Measurements from ENCODE around the gene CADPS2. TPM values are rescaled to one million over a fixed set of nuclear protein-coding genes. Genes with fewer than 3 reads are reported as not detected.

The CADPS2 gene
- total RNA-seq, 1 donor from 2014 or later: 4.4 TPM

- no peak for DNase-seq (ENCODE audit: low read depth)
- TF ChIP-seq, protein P1, sequence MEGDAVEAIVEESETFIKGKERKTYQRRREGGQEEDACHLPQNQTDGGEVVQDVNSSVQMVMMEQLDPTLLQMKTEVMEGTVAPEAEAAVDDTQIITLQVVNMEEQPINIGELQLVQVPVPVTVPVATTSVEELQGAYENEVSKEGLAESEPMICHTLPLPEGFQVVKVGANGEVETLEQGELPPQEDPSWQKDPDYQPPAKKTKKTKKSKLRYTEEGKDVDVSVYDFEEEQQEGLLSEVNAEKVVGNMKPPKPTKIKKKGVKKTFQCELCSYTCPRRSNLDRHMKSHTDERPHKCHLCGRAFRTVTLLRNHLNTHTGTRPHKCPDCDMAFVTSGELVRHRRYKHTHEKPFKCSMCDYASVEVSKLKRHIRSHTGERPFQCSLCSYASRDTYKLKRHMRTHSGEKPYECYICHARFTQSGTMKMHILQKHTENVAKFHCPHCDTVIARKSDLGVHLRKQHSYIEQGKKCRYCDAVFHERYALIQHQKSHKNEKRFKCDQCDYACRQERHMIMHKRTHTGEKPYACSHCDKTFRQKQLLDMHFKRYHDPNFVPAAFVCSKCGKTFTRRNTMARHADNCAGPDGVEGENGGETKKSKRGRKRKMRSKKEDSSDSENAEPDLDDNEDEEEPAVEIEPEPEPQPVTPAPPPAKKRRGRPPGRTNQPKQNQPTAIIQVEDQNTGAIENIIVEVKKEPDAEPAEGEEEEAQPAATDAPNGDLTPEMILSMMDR (conservative IDR thresholded peaks at IDR 0.05; ENCODE audit: low read depth, low read length): no peak
- H3K4me3 ChIP-seq (ENCODE audit: low read depth, low read length): no peak overlapping the region
Observed at GRCh38 chr7:122901250-122901649, 15.0 kb upstream of the CADPS2 start.

DNA sequence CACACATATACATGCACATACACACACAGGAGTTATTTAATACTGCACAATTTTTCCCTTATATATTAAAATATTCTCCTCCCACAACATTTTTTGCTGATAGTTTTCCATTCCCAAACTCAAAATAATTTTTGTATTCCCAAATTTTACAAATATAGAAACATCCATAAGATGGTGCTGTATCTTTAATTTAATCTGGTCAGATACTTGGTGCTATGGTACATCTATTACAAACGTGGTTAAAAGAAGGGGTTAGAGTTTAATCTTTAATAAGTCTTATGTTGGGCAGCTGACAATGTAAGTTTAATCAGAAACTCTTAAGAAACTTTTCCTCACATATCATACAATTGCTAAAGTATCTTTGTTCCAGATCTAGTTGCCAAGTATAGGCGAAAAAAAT, 10.2 kb upstream of the CADPS2 start:
- TF ChIP-seq, protein P1 (conservative IDR thresholded peaks at IDR 0.05; ENCODE audit: low read depth, low read length): no peak
- no peak overlapping the region for H3K4me3 ChIP-seq (ENCODE audit: low read depth, low read length)
- no peak for DNase-seq (ENCODE audit: low read depth)

- DNase-seq (ENCODE audit: low read depth): no peak
- TF ChIP-seq, protein P1 (conservative IDR thresholded peaks at IDR 0.05; ENCODE audit: low read depth, low read length): no peak
- no peak overlapping the region for H3K4me3 ChIP-seq (ENCODE audit: low read depth, low read length)
Observed at GRCh38 chr7:122893486-122893885, 7.2 kb upstream of the CADPS2 start.

DNA sequence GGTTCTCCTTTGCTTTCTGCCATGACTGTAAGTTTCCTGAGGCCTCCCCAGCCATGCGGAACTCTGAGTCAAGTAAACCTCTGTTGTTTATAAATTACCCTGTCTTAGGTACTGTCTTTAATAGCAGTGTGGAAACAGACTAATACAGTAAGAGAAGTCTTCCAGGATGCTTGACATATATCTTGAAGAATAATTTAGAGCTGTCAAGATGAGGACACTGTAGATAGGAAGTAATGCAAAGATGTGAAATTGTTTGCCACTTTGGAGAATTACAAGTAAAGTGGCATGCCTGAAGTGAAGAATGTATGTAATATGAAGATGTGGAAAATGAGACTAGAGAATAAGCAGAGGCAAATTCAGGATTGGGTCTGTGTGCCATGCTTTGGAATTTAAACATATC, 2.9 kb upstream of the CADPS2 start:
- no peak overlapping the region for H3K4me3 ChIP-seq (ENCODE audit: low read depth, low read length)
- no peak for DNase-seq (ENCODE audit: low read depth)
- TF ChIP-seq, protein P1 (conservative IDR thresholded peaks at IDR 0.05; ENCODE audit: low read depth, low read length): no peak

DNA sequence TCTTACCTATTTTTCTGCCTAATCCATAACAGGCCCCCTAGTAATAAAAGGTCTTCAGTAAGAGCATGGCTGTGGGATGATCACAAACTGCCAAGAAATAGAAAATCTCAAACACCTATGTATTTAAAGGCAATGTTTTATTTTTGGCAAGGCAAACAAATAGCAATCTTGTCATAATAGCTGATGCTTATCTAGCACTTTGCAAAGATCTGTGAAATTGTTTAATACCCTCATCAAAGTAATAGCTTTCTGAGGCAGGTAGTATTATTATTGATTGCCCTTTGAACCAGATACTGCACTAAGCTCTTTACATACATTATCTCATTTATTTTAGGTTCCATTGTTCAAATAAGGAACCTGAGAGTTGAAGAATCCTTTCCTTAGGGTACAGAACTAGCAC, 1.6 kb upstream of the CADPS2 start:
- no peak overlapping the region for H3K4me3 ChIP-seq (ENCODE audit: low read depth, low read length)
- TF ChIP-seq, protein P1 (conservative IDR thresholded peaks at IDR 0.05; ENCODE audit: low read depth, low read length): no peak
- no peak for DNase-seq (ENCODE audit: low read depth)

DNA sequence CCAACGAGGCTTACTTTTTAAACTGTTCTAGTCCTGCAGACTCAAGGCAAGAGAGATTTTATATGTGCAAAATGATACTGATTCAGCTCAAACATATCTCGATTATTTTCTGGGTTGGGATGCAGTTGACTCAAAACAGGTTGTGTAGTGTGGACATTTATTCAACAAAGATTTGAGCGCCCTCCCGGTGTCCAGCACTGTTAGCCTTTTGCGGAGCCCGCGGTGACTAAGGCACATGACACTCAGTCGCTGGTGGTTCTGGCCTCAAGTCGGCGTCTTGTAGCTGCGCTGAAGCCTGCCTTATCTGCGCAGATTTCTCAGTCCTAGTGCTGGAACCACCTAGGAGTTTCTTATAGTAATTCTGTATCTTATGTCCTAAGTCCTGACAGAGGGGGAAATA, 938 bp upstream of the CADPS2 start:
- peak; percentile 51 for DNase-seq (ENCODE audit: low read depth)
- peak overlapping the region; percentile 70 for H3K4me3 ChIP-seq (ENCODE audit: low read depth, low read length)
- TF ChIP-seq, protein P1 (conservative IDR thresholded peaks at IDR 0.05; ENCODE audit: low read depth, low read length): peak; percentile 35

GRCh38 chr7:122885583-122886356, 490 bp downstream of the CADPS2 start:
- TF ChIP-seq, protein P1 (conservative IDR thresholded peaks at IDR 0.05; ENCODE audit: low read depth, low read length): no peak
- DNase-seq (ENCODE audit: low read depth): no peak

More at GRCh38 chr7:122885583-122886356, 490 bp downstream of the CADPS2 start:
- peak overlapping the region; percentile 70 for H3K4me3 ChIP-seq (ENCODE audit: low read depth, low read length)

Measured in epithelial cell of proximal tubule (primary cell).